ENCODE data around the gene ADSS2. TPM values are rescaled to one million over a fixed set of nuclear protein-coding genes. Genes with fewer than 3 reads are reported as not detected.

The ADSS2 gene
- total and polyA plus RNA-seq, 2 donors: 33.7 to 58.8 TPM

GRCh38 chr1:244451951-244452795 lies 464 bp upstream of the ADSS2 start:
- peak overlapping the region; percentile 10 for H3K27ac ChIP-seq (ENCODE audit: low read depth)
- H3K4me1 ChIP-seq (ENCODE audit: insufficient read depth): no peaks in the 10 kb centered on the region
- 6% methylated on average over 47 of the region's 47 CpGs for WGBS
- peak overlapping the region; percentile 73 for H3K4me3 ChIP-seq (ENCODE audit: low read depth, low read length)
- peak; percentile 98 for DNase-seq (ENCODE audit: extremely low spot score)
- H3K36me3 ChIP-seq (ENCODE audit: insufficient read depth): no peaks in the 10 kb centered on the region

- Histone ChIP-seq H3K4me1 (ENCODE audit: insufficient read depth) (no peaks in the 10 kb centered on the region), H3K36me3 (ENCODE audit: insufficient read depth) (no peaks in the 10 kb centered on the region), H3K4me3 (ENCODE audit: low read depth, low read length) (peak overlapping the region; percentile 73), H3K27ac (ENCODE audit: low read depth) (peak overlapping the region; percentile 95)
- DNase-seq (ENCODE audit: extremely low spot score): no peak
- under 1% methylated on average over 41 of the region's 41 CpGs for WGBS
Measured at GRCh38 chr1:244450597-244451538, 841 bp downstream of the ADSS2 start.

- 79% methylated on average over 8 of the region's 8 CpGs for WGBS
- no peak for DNase-seq (ENCODE audit: extremely low spot score)
- Histone ChIP-seq H3K36me3 (ENCODE audit: insufficient read depth) (no peaks in the 10 kb centered on the region), H3K27ac (ENCODE audit: low read depth) (peak overlapping the region; percentile 6), H3K4me1 (ENCODE audit: insufficient read depth) (no peaks in the 10 kb centered on the region), H3K4me3 (ENCODE audit: low read depth, low read length) (peak overlapping the region; percentile 73)
Measured at GRCh38 chr1:244449936-244450508, 1.7 kb downstream of the ADSS2 start.

GRCh38 chr1:244448279-244449036 lies 3.3 kb downstream of the ADSS2 start:
- 51% methylated on average over 5 of the region's 5 CpGs for WGBS
- no peak for DNase-seq (ENCODE audit: extremely low spot score)
- Histone ChIP-seq H3K4me3 (ENCODE audit: low read depth, low read length) (no peak overlapping the region), H3K27ac (ENCODE audit: low read depth) (peak overlapping the region; percentile 48), H3K4me1 (ENCODE audit: insufficient read depth) (no peaks in the 10 kb centered on the region), H3K36me3 (ENCODE audit: insufficient read depth) (no peaks in the 10 kb centered on the region)

- no peaks in the 10 kb centered on the region for H3K4me1 ChIP-seq (ENCODE audit: insufficient read depth)
- 77% methylated on average over 2 of the region's 2 CpGs for WGBS
- H3K27ac ChIP-seq (ENCODE audit: low read depth): no peak overlapping the region
Measured at GRCh38 chr1:244447552-244447951, 4.2 kb downstream of the ADSS2 start.

GRCh38 chr1:244447024-244447423 lies 4.7 kb downstream of the ADSS2 start:
- Histone ChIP-seq H3K36me3 (ENCODE audit: insufficient read depth) (no peaks in the 10 kb centered on the region), H3K27ac (ENCODE audit: low read depth) (no peak overlapping the region), H3K4me3 (ENCODE audit: low read depth, low read length) (no peak overlapping the region), H3K4me1 (ENCODE audit: insufficient read depth) (no peaks in the 10 kb centered on the region)
- DNase-seq (ENCODE audit: extremely low spot score): no peak
- 44% methylated on average over 1 of the region's 1 CpG for WGBS

More at GRCh38 chr1:244447552-244447951, 4.2 kb downstream of the ADSS2 start:
- Histone ChIP-seq H3K4me3 (ENCODE audit: low read depth, low read length) (no peak overlapping the region), H3K36me3 (ENCODE audit: insufficient read depth) (no peaks in the 10 kb centered on the region)
- DNase-seq (ENCODE audit: extremely low spot score): no peak

GRCh38 chr1:244445320-244446181 lies 6.2 kb downstream of the ADSS2 start:
- Histone ChIP-seq H3K4me3 (ENCODE audit: low read depth, low read length) (no peak overlapping the region), H3K4me1 (ENCODE audit: insufficient read depth) (no peaks in the 10 kb centered on the region), H3K36me3 (ENCODE audit: insufficient read depth) (no peaks in the 10 kb centered on the region), H3K27ac (ENCODE audit: low read depth) (no peak overlapping the region)
- WGBS: 51% methylated on average over 2 of the region's 2 CpGs
- no peak for DNase-seq (ENCODE audit: extremely low spot score)

GRCh38 chr1:244444854-244445253 lies 6.9 kb downstream of the ADSS2 start:
- DNase-seq (ENCODE audit: extremely low spot score): no peak
- 35% methylated on average over 1 of the region's 1 CpG for WGBS
- Histone ChIP-seq H3K27ac (ENCODE audit: low read depth) (no peak overlapping the region), H3K36me3 (ENCODE audit: insufficient read depth) (no peaks in the 10 kb centered on the region), H3K4me1 (ENCODE audit: insufficient read depth) (no peaks in the 10 kb centered on the region), H3K4me3 (ENCODE audit: low read depth, low read length) (no peak overlapping the region)

GRCh38 chr1:244442850-244443249 lies 8.9 kb downstream of the ADSS2 start:
- no peak overlapping the region for H3K4me3 ChIP-seq (ENCODE audit: low read depth, low read length)
- H3K27ac ChIP-seq (ENCODE audit: low read depth): no peak overlapping the region
- H3K4me1 ChIP-seq (ENCODE audit: insufficient read depth): no peaks in the 10 kb centered on the region
- 84% methylated on average over 2 of the region's 2 CpGs for WGBS
- DNase-seq (ENCODE audit: extremely low spot score): no peak
- H3K36me3 ChIP-seq (ENCODE audit: insufficient read depth): no peaks in the 10 kb centered on the region

GRCh38 chr1:244439391-244440032 lies 12.2 kb downstream of the ADSS2 start:
- 72% methylated on average over 8 of the region's 8 CpGs for WGBS
- DNase-seq (ENCODE audit: extremely low spot score): no peak
- Histone ChIP-seq H3K4me3 (ENCODE audit: low read depth, low read length) (no peak overlapping the region), H3K36me3 (ENCODE audit: insufficient read depth) (no peaks in the 10 kb centered on the region), H3K27ac (ENCODE audit: low read depth) (no peak overlapping the region), H3K4me1 (ENCODE audit: insufficient read depth) (no peaks in the 10 kb centered on the region)

GRCh38 chr1:244437086-244437468 lies 14.6 kb downstream of the ADSS2 start:
- peaks cover 2% of the 10 kb centered on the region for H3K36me3 ChIP-seq (ENCODE audit: insufficient read depth)
- DNase-seq (ENCODE audit: extremely low spot score): no peak
- no peak overlapping the region for H3K27ac ChIP-seq (ENCODE audit: low read depth)
- no peaks in the 10 kb centered on the region for H3K4me1 ChIP-seq (ENCODE audit: insufficient read depth)
- no peak overlapping the region for H3K4me3 ChIP-seq (ENCODE audit: low read depth, low read length)

Data from urinary bladder (tissue), 4 donors.